Calu3 (cell line): Measurements from ENCODE around the gene GRIP1. TPM values are rescaled to one million over a fixed set of nuclear protein-coding genes. Genes with fewer than 3 reads are reported as not detected.

Experiments used
- BruUV-seq: library from RNA; stranded (reverse); fragments of 400-500 nt; replicated peaks from 2 replicates; lab custom pipeline; 2021; lab: Mats Ljungman, UMichigan
- CTCF ChIA-PET: fragments of 300-600 bp; sonication (Branson Sonifier 250); formaldehyde crosslinking; loops from one replicate; lab custom pipeline; 2022; ENCODE audit warnings: antibody characterized with exemption; lab: Charles Lee
- DNase-seq: peaks from one replicate; pipeline ENCODE4 v3.0.0; 2022
- H3K27ac Mint-ChIP-seq: one replicate; pipeline ENCODE4 v1.8.0; 2022; ENCODE audit warnings: mixed read lengths; ENCODE audit not compliant: unreplicated experiment
- H3K27me3 Mint-ChIP-seq: one replicate; pipeline ENCODE4 v1.8.0; 2022; ENCODE audit warnings: mixed read lengths; ENCODE audit not compliant: unreplicated experiment
- H3K36me3 Mint-ChIP-seq: one replicate; pipeline ENCODE4 v1.8.0; 2022; ENCODE audit warnings: mild to moderate bottlenecking, moderate library complexity, mixed read lengths; ENCODE audit not compliant: insufficient read depth, unreplicated experiment
- H3K4me1 Mint-ChIP-seq: one replicate; pipeline ENCODE4 v1.8.0; 2022; ENCODE audit warnings: mild to moderate bottlenecking, low read depth, mixed read lengths; ENCODE audit not compliant: unreplicated experiment
- H3K4me3 Mint-ChIP-seq: one replicate; pipeline ENCODE4 v1.8.0; 2022; ENCODE audit warnings: mild to moderate bottlenecking, low read depth, moderate library complexity, mixed read lengths; ENCODE audit not compliant: unreplicated experiment
- H3K9me3 Mint-ChIP-seq: one replicate; pipeline ENCODE4 v1.8.0; 2022; ENCODE audit warnings: low read depth, mixed read lengths; ENCODE audit not compliant: unreplicated experiment
- CTCF ChIP-seq: fragments of 200-600 bp; IDR thresholded peaks from one replicate; pipeline ENCODE4 v1.8.0; 2022; ENCODE audit warnings: antibody characterized with exemption; ENCODE audit not compliant: unreplicated experiment
- intact Hi-C: fragments of 100-400 bp; cut with micrococcal nuclease; formaldehyde crosslinking; loops from one replicate; pipeline ENCODE4 v1.10.0; 2022; ENCODE audit not compliant: unreplicated experiment
- total RNA-seq: library from RNA; stranded (reverse); gene quantifications from 2 replicates; pipeline ENCODE4 v1.2.3, GENCODE V29; 2022

The GRIP1 gene
- total RNA-seq, 1 experiment from 2014 or later = 47.4 TPM

- Mint-ChIP-seq H3K36me3 (no peaks in the 10 kb centered on the region), H3K27me3 (no peaks in the 10 kb centered on the region), H3K9me3 (no peaks in the 10 kb centered on the region), H3K27ac (no peak overlapping the region), H3K4me3 (no peak overlapping the region), H3K4me1 (no peaks in the 10 kb centered on the region)
- no peak for TF ChIP-seq CTCF
- CTCF ChIA-PET = interaction anchor here (0.6 kb wide), 1 partner anchor 320 kb away, joined by 5 read pairs; no protein-coding TSS in a partner anchor
- intact Hi-C loops = no loop called here
- DNase-seq = no peak
- BruUV-seq = no TSS peak
These were observed 291.8 kb downstream of the GRIP1 start for GRCh38 chr12:66387117-66387516.

- BruUV-seq = no TSS peak
- no peak for TF ChIP-seq CTCF
- no peak overlapping the region for H3K27ac Mint-ChIP-seq
- no peak overlapping the region for H3K4me3 Mint-ChIP-seq
- DNase-seq = no peak
- H3K36me3 Mint-ChIP-seq = no peaks in the 10 kb centered on the region
- CTCF ChIA-PET = no interaction called here
- intact Hi-C loops = no loop called here
- H3K4me1 Mint-ChIP-seq = no peaks in the 10 kb centered on the region
- H3K9me3 Mint-ChIP-seq = no peaks in the 10 kb centered on the region
- H3K27me3 Mint-ChIP-seq = no peaks in the 10 kb centered on the region
These were observed 297.9 kb downstream of the GRIP1 start for GRCh38 chr12:66380769-66381535.

- DNase-seq = no peak
- CTCF ChIA-PET = no interaction called here
- no peak overlapping the region for H3K27ac Mint-ChIP-seq
- H3K27me3 Mint-ChIP-seq = no peaks in the 10 kb centered on the region
- no peaks in the 10 kb centered on the region for H3K9me3 Mint-ChIP-seq
- H3K4me3 Mint-ChIP-seq = no peak overlapping the region
- BruUV-seq = no TSS peak
- intact Hi-C loops = no loop called here
- H3K4me1 Mint-ChIP-seq = no peaks in the 10 kb centered on the region
- H3K36me3 Mint-ChIP-seq = no peaks in the 10 kb centered on the region
- TF ChIP-seq CTCF = no peak
These were observed 299.3 kb downstream of the GRIP1 start for GRCh38 chr12:66379616-66380015.

- DNase-seq = no peak
- CTCF ChIA-PET = no interaction called here
- H3K9me3 Mint-ChIP-seq = no peaks in the 10 kb centered on the region
- no peaks in the 10 kb centered on the region for H3K4me1 Mint-ChIP-seq
- TF ChIP-seq CTCF = no peak
- BruUV-seq = no TSS peak
- no peaks in the 10 kb centered on the region for H3K27me3 Mint-ChIP-seq
- H3K4me3 Mint-ChIP-seq = no peak overlapping the region
- intact Hi-C loops = no loop called here
- no peak overlapping the region for H3K27ac Mint-ChIP-seq
- no peaks in the 10 kb centered on the region for H3K36me3 Mint-ChIP-seq
These were observed 303.3 kb downstream of the GRIP1 start for GRCh38 chr12:66375560-66375959.
